Lower lobe of right lung (tissue), 2 donors: ENCODE results near the gene CD81. TPM values are rescaled to one million over a fixed set of nuclear protein-coding genes. Genes with fewer than 3 reads are reported as not detected.
A peak's percentile ranks its signal among the peaks of the same experiment; 100 is the strongest.

Experiments
- ATAC-seq, 2 donors: fragments of 200-7000 bp; cut with Tn5 transposase; one replicate each; pipeline ENCODE4 v1.9.1; 2020 to 2022; ENCODE audit warnings: mild to moderate bottlenecking in 2 of 2, moderate library complexity in 2 of 2
- DNase-seq: peaks from one replicate; pipeline ENCODE4 v3.0.0-alpha.2; 2020
- H3K27ac ChIP-seq: fragments of 200-600 bp; one replicate; pipeline ENCODE4 v1.8.0; 2022
- H3K27me3 ChIP-seq: fragments of 200-600 bp; one replicate; pipeline ENCODE4 v1.8.0; 2022; ENCODE audit warnings: low read depth
- H3K36me3 ChIP-seq: fragments of 200-600 bp; one replicate; pipeline ENCODE4 v1.8.0; 2022; ENCODE audit warnings: mild to moderate bottlenecking
- H3K4me1 ChIP-seq: fragments of 200-600 bp; one replicate; pipeline ENCODE4 v1.8.0; 2022
- H3K4me3 ChIP-seq: fragments of 200-600 bp; one replicate; pipeline ENCODE4 v1.8.0; 2022; ENCODE audit warnings: mild to moderate bottlenecking
- H3K9me3 ChIP-seq: fragments of 200-600 bp; one replicate; pipeline ENCODE4 v1.8.0; 2022
- intact Hi-C: fragments of 100-400 bp; cut with DNase I; formaldehyde crosslinking; loops from one replicate; pipeline ENCODE4 v1.11.0; 2022
- total RNA-seq: library from RNA; stranded (reverse); fragmentation: NEBNext Ultra II Directional; extraction: Animal tissue kit (Norgen Biotek cat#: 25700); gene quantifications from one replicate; pipeline ENCODE4 v1.2.1, GENCODE V29; 2021
- TF ChIP-seq, protein P1 (sequence below): fragments of 200-600 bp; IDR thresholded peaks from one replicate; pipeline ENCODE4 v1.8.0; 2022; ENCODE audit warnings: antibody characterized with exemption, mild to moderate bottlenecking
- donor health status: DM: no; HTN: yes; CAD: no; lungs with severe emphysema.

CD81 gene
- total RNA-seq, 1 donor from 2014 or later: 850 TPM

GRCh38 chr11:2395211-2395730 is 18.2 kb downstream of the CD81 start:
- ATAC-seq (no peak), DNase-seq (no peak)
- H3K36me3 ChIP-seq: peaks cover 82% of the 10 kb centered on the region
- H3K27ac ChIP-seq: no peak overlapping the region
- intact Hi-C loops: no loop called here
- H3K27me3 ChIP-seq: no peaks in the 10 kb centered on the region
- no peaks in the 10 kb centered on the region for H3K9me3 ChIP-seq
- H3K4me3 ChIP-seq: no peak overlapping the region
- peaks cover 26% of the 10 kb centered on the region for H3K4me1 ChIP-seq
- TF ChIP-seq, protein P1, sequence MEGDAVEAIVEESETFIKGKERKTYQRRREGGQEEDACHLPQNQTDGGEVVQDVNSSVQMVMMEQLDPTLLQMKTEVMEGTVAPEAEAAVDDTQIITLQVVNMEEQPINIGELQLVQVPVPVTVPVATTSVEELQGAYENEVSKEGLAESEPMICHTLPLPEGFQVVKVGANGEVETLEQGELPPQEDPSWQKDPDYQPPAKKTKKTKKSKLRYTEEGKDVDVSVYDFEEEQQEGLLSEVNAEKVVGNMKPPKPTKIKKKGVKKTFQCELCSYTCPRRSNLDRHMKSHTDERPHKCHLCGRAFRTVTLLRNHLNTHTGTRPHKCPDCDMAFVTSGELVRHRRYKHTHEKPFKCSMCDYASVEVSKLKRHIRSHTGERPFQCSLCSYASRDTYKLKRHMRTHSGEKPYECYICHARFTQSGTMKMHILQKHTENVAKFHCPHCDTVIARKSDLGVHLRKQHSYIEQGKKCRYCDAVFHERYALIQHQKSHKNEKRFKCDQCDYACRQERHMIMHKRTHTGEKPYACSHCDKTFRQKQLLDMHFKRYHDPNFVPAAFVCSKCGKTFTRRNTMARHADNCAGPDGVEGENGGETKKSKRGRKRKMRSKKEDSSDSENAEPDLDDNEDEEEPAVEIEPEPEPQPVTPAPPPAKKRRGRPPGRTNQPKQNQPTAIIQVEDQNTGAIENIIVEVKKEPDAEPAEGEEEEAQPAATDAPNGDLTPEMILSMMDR: no peak

DNA sequence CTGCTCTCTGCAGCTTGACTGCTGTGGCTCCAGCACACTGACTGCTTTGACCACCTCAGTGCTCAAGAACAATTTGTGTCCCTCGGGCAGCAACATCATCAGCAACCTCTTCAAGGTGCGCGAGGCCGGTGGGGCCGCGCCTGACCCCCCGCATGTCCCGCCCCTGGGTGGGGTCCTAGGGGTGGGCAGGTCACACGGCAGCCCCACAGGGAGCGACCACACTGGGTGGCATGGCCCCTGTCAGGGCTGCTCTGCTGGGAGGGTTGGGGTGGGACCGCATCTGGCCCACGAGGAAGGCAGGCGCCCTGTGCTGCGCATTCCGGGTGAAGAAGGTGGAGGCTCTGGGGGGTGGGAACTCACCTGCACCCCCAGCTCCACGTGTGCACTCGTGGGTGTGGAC is 18.7 kb downstream of the CD81 start:
- no peak overlapping the region for H3K27ac ChIP-seq
- TF ChIP-seq, protein P1: no peak
- intact Hi-C loops: no loop called here
- H3K27me3 ChIP-seq: no peaks in the 10 kb centered on the region
- peaks cover 22% of the 10 kb centered on the region for H3K4me1 ChIP-seq
- no peak overlapping the region for H3K4me3 ChIP-seq
- H3K9me3 ChIP-seq: no peaks in the 10 kb centered on the region
- DNase-seq (no peak), ATAC-seq (no peak)
- H3K36me3 ChIP-seq: peaks cover 76% of the 10 kb centered on the region

- Histone ChIP-seq H3K9me3 (no peaks in the 10 kb centered on the region), H3K4me3 (no peak overlapping the region), H3K27me3 (no peaks in the 10 kb centered on the region), H3K27ac (no peak overlapping the region), H3K36me3 (peaks cover 70% of the 10 kb centered on the region), H3K4me1 (peaks cover 20% of the 10 kb centered on the region)
- no peak for ATAC-seq
- intact Hi-C loops: no loop called here
- TF ChIP-seq, protein P1: no peak
- no peak for DNase-seq
Observed at GRCh38 chr11:2396471-2396870, 19.4 kb downstream of the CD81 start.

- TF ChIP-seq, protein P1: no peak
- H3K4me3 ChIP-seq: no peak overlapping the region
- H3K36me3 ChIP-seq: peaks cover 65% of the 10 kb centered on the region
- H3K27me3 ChIP-seq: no peaks in the 10 kb centered on the region
- peaks cover 23% of the 10 kb centered on the region for H3K4me1 ChIP-seq
- intact Hi-C loops: no loop called here
- H3K9me3 ChIP-seq: no peaks in the 10 kb centered on the region
- no peak overlapping the region for H3K27ac ChIP-seq
- no peak for ATAC-seq
- no peak for DNase-seq
Observed at GRCh38 chr11:2397005-2397404, 19.9 kb downstream of the CD81 start.

- H3K9me3 ChIP-seq: no peaks in the 10 kb centered on the region
- H3K27me3 ChIP-seq: no peaks in the 10 kb centered on the region
- no peak for DNase-seq
- peaks cover 28% of the 10 kb centered on the region for H3K4me1 ChIP-seq
- peak overlapping the region; percentile 99 for H3K27ac ChIP-seq
- H3K36me3 ChIP-seq: peaks cover 66% of the 10 kb centered on the region
- peak overlapping the region; percentile 74 for H3K4me3 ChIP-seq
- intact Hi-C loops: no loop called here
- no peak for ATAC-seq
- TF ChIP-seq, protein P1: no peak
Observed at GRCh38 chr11:2398664-2399355, 21.7 kb downstream of the CD81 start.
